ENCODE data around the gene ACTA2. TPM values are rescaled to one million over a fixed set of nuclear protein-coding genes. Genes with fewer than 3 reads are reported as not detected.

ACTA2 gene
- polyA plus RNA-seq, 3 donors from 2014 or later = 6.9 to 36.2 (median 12.6) TPM

DNA sequence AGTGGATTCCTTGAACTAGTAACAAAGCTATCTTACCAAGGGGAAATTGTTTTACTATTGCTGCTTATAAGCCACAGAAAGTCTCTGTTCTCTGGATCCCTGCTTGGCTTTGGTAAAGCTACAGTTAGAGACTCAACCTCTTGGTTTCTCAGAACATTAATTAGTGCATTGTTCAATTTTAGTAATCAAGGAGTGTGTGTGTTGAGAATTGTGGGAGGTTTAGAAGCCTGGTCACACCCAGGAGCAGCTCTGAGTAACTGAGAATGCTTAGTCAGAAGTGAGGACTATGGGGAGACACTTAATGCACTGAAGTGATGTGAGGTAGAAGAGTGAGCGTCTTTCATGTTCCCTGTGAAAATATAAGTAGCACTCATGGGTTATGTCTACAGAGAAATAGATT, 8.2 kb upstream of the ACTA2 start:
- no peak overlapping the region for H3K27ac Mint-ChIP-seq
- H3K36me3 Mint-ChIP-seq = no peaks in the 10 kb centered on the region
- DNase-seq = no peak
- peaks cover 15 to 24% of the 10 kb centered on the region in 2 donors for H3K4me1 Mint-ChIP-seq
- H3K4me3 Mint-ChIP-seq = no peak overlapping the region
- no peaks in the 10 kb centered on the region for H3K27me3 Mint-ChIP-seq (ENCODE audit: low read depth in 3 of 3)
- no peaks in the 10 kb centered on the region for H3K9me3 Mint-ChIP-seq

DNA sequence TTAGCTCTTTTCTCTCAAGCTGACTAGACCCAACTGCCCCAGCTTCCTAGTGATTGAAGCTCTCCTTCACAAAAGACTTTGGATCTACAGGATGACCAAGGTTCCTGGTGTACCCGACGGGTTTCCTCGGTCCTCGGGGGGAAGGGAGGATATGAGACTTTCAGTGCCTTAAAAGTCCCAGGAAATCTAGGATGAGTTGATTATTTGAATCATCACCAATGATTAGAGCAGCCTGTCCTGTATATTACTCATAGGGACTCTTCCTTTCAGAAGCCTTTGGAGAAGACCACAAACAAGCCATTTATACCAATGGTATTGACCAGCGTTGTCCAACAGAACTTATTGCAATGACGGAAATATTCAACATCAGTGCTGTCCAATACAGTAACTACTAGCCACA, 6.1 kb upstream of the ACTA2 start:
- DNase-seq = no peak
- no peaks in the 10 kb centered on the region for H3K27me3 Mint-ChIP-seq (ENCODE audit: low read depth in 3 of 3)
- H3K9me3 Mint-ChIP-seq = no peaks in the 10 kb centered on the region
- H3K36me3 Mint-ChIP-seq = no peaks in the 10 kb centered on the region
- H3K27ac Mint-ChIP-seq = no peak overlapping the region
- no peak overlapping the region for H3K4me3 Mint-ChIP-seq
- peaks cover 17 to 24% of the 10 kb centered on the region in 2 donors for H3K4me1 Mint-ChIP-seq

DNA sequence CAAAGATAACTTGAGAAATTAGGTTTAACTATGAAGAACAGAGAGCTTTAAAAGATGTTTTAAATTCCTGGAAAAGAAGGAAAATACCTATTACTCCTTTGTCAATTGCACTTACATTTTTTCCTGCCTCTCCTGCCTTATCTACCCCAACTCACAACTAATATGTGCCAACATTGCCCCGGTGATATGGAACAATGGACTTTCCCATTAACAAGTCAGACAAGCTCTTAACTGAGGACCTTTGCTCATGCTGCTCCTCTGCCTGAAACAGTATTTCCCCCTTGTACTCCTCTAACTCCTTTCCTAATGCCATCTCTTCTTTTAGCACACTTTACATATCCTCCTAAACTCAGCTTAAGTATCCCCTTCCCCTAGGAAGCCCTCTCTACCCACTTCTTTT, 4.8 kb upstream of the ACTA2 start:
- Mint-ChIP-seq H3K4me1 (peaks cover 15 to 18% of the 10 kb centered on the region in 2 donors), H3K27me3 (ENCODE audit: low read depth in 3 of 3) (peaks cover 0 to 2% (median 0%) of the 10 kb centered on the region in 3 donors), H3K27ac (peak overlapping the region in 1 of 6 donors; percentile 76), H3K9me3 (no peaks in the 10 kb centered on the region), H3K4me3 (no peak overlapping the region), H3K36me3 (no peaks in the 10 kb centered on the region)
- DNase-seq = no peak

DNA sequence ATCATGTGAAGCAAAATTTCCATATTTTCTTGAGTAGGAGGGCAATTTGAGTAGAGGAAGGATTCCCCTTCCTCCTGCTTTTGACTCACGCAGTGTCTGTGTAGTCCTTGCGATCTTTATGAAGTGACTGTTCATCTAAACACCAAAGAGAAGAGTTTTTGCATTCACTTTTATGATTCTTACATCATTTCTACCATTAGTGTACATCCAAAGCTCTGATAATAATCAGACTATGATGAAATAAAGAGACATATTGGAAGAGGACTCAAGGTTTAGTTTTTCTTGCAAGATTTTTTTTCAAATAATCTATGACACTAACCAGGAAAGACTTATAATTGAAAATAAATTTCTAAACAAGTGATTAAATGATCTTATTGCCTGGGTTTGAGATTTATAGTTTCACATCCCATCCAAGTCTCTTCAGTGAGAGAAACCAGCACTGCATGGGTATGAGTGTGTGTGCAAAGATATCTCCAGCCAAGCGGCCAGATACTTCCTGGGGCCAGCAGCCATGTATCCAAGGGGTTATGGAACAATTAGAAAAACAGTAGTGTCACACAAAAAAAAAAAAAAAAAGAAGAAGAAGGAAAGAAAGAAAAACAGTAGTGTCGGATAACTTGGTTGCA, 2.0 kb upstream of the ACTA2 start:
- peaks cover 0 to 2% of the 10 kb centered on the region in 2 donors for H3K4me1 Mint-ChIP-seq
- DNase-seq = no peak
- H3K4me3 Mint-ChIP-seq = no peak overlapping the region
- no peak overlapping the region for H3K27ac Mint-ChIP-seq
- H3K27me3 Mint-ChIP-seq (ENCODE audit: low read depth in 3 of 3) = peaks cover 0 to 2% (median 0%) of the 10 kb centered on the region in 3 donors
- peaks cover 0 to 5% (median 0%) of the 10 kb centered on the region in 3 donors for H3K36me3 Mint-ChIP-seq
- no peaks in the 10 kb centered on the region for H3K9me3 Mint-ChIP-seq

DNA sequence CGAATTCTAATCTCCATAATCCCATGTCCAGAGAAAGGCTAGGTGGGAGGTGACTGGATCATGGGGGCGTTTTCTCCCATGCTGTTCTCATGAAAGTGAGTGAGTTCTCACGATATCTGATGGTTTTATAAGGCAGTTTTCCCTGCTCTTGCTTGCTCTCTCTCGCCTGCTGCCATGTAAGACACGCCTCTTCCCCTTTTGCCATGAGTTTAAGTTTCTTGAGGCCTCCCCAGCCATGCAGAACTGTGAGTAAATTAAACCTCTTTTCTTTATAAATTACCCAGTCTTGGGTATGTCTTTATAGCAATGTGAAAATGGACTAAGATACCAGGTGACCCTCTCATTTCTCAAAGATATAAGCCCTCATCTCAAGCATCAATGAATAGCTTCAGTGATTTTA, 1.1 kb upstream of the ACTA2 start:
- Mint-ChIP-seq H3K4me1 (peaks cover 0 to 2% of the 10 kb centered on the region in 2 donors), H3K36me3 (peaks cover 0 to 5% (median 0%) of the 10 kb centered on the region in 3 donors), H3K27ac (no peak overlapping the region), H3K9me3 (no peaks in the 10 kb centered on the region), H3K4me3 (no peak overlapping the region), H3K27me3 (ENCODE audit: low read depth in 3 of 3) (peaks cover 0 to 2% (median 0%) of the 10 kb centered on the region in 3 donors)
- no peak for DNase-seq

DNA sequence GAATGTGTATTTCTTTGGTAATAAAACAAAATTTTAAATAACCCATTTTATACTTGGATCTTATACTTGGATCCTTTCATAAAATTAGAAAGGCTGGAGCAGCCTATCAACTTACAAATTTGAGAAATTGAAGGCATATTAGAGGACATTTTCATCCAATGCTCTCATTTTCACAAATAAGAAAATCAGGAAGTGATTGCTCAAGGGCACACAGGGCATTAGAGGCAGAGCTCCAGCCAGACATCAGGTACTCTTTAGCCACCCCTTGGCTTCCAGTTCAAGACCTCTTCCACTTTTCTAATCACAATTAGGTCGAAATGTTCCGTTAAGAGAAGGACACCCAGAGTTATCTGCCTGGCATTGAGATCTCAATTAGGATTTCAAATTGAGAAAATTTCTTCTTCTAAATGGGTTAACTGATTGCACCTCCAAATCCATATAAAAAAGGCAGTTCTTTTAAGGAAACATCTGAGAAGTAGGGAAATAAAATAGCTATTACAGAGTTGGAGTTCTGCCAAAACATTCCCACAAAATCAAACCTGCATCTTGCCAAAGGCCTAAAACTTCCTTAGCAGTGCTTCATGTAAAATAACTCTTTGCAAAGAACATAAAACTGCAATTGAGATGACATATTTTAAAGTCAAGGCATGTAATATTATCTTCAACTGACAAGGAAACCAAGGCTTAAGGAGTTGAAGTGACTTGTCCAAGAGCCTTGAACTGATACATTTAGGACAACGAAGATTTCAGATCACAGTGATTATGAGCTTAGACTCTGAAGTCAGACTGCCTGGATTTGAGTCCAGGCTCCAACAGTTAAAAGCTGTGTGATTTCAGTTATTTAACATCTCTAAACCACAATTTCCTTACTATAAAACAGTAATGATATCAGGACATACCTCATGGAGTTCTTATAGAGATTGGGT, 2.4 kb downstream of the ACTA2 start:
- no peak for DNase-seq
- Mint-ChIP-seq H3K4me3 (no peak overlapping the region), H3K4me1 (peaks cover 0 to 2% of the 10 kb centered on the region in 2 donors), H3K27me3 (ENCODE audit: low read depth in 3 of 3) (peaks cover 0 to 2% (median 0%) of the 10 kb centered on the region in 3 donors), H3K9me3 (no peaks in the 10 kb centered on the region), H3K27ac (no peak overlapping the region), H3K36me3 (peaks cover 0 to 9% (median 5%) of the 10 kb centered on the region in 3 donors)

DNA sequence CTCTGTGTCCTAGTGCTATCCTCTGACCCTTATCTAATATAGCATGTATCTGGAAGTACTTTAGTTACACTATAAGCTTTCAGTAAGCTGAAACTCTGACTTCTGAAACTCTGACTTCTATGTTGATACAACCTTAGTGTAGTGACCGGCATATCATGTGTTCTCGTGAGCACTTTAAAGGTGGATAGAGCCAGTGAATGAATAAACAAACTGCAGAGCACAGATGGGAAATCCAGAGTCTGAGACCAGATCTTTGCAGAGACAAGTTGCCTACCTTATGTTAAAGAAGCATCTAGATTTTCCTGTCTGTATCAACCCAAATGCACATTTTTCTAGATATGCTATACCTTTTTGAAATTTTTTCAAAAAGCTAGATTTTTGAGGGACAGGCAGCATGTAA, 3.5 kb downstream of the ACTA2 start:
- no peak overlapping the region for H3K4me3 Mint-ChIP-seq
- H3K9me3 Mint-ChIP-seq = no peaks in the 10 kb centered on the region
- H3K27ac Mint-ChIP-seq = no peak overlapping the region
- H3K36me3 Mint-ChIP-seq = peaks cover 0 to 9% (median 5%) of the 10 kb centered on the region in 3 donors
- H3K27me3 Mint-ChIP-seq (ENCODE audit: low read depth in 3 of 3) = peaks cover 0 to 2% (median 0%) of the 10 kb centered on the region in 3 donors
- H3K4me1 Mint-ChIP-seq = peaks cover 0 to 2% of the 10 kb centered on the region in 2 donors
- DNase-seq = no peak

DNA sequence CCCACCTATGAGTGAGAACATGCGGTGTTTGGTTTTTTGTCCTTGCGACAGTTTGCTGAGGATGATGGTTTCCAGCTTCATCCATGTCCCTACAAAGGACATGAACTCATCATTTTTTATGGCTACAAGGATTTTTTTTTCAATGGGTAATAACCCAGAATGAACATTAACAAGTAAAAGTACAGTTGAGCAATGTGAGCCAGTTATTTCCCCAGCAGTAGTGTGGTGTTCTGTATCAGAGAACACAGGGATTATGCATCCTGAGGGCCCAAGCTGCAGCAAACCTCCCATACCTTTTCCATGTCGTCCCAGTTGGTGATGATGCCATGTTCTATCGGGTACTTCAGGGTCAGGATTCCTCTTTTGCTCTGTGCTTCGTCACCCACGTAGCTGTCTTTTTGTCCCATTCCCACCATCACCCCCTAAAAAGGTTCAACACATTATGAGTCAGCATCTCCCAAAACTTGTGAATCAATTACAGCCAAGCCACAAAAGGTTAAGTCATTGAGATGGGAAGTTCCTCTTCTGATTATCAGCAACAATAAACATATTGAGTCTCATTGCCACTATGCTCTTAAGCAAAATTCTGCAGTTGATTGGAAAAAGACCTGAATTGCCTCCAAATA, 5.5 kb downstream of the ACTA2 start:
- Mint-ChIP-seq H3K4me1 (no peaks in the 10 kb centered on the region), H3K27me3 (ENCODE audit: low read depth in 3 of 3) (no peaks in the 10 kb centered on the region), H3K9me3 (no peaks in the 10 kb centered on the region), H3K27ac (no peak overlapping the region), H3K4me3 (no peak overlapping the region), H3K36me3 (peaks cover 0 to 12% (median 5%) of the 10 kb centered on the region in 3 donors)
- no peak for DNase-seq

DNA sequence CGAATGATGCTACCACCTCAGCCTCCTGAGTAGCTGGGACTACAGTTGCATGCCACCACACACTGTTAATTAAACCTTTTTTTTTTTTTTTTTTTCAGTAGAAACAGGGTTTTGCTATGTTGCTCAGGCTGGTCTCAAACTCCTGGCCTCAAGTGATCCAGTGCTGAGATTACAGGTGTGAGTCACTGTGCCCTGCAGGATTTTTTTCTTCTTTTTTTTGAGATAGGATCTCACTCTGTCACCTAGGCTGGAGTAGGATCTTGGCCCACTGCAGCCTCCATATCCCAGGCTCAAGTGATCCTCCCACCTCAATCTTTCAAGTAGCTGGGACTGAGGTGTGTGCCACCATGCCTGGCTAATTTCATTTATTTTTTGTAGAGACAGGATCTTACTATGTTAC, 6.4 kb downstream of the ACTA2 start:
- H3K4me1 Mint-ChIP-seq = no peaks in the 10 kb centered on the region
- no peaks in the 10 kb centered on the region for H3K9me3 Mint-ChIP-seq
- H3K27ac Mint-ChIP-seq = no peak overlapping the region
- H3K4me3 Mint-ChIP-seq = no peak overlapping the region
- no peaks in the 10 kb centered on the region for H3K27me3 Mint-ChIP-seq (ENCODE audit: low read depth in 3 of 3)
- DNase-seq = no peak
- peaks cover 1 to 12% (median 4%) of the 10 kb centered on the region in 3 donors for H3K36me3 Mint-ChIP-seq

DNA sequence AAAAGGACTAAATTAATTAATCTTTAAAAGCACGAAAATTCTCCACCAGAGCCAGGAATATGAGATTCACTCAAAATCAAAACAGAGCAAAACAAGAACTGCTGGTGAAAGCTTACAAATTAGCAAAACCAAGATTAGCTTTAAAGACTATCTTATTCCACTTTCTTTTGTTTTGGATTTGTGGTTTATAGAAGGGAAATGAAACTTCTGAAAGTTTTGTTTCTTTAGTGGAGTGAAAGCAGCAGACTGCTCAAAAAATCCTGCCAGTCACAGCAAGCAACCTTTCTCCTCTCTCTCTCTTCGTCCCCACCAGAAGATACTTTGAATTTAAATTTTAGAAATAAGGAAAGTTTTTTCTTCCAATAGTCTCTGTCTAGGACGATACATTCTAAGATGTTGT, 7.8 kb downstream of the ACTA2 start:
- no peak overlapping the region for H3K4me3 Mint-ChIP-seq
- peaks cover 3 to 12% (median 4%) of the 10 kb centered on the region in 3 donors for H3K36me3 Mint-ChIP-seq
- DNase-seq = no peak

DNA sequence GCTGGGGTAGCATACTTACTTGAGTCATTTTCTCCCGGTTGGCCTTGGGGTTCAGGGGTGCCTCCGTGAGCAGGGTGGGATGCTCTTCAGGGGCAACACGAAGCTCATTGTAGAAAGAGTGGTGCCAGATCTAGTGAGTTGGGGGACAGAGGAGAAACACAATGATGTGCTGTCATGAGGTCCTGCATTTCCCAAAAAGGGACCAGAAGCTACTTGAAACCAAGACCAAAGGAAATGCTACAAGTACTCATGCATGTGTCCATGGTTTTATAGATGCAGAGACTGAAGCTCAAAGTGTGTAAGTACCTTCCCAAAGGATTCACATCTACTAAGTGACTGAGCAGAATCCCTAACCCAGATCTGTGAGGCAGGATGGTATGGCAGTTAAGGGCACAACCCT, 8.8 kb downstream of the ACTA2 start:
- no peaks in the 10 kb centered on the region for H3K4me1 Mint-ChIP-seq
- no peaks in the 10 kb centered on the region for H3K9me3 Mint-ChIP-seq
- peaks cover 3 to 12% (median 8%) of the 10 kb centered on the region in 3 donors for H3K36me3 Mint-ChIP-seq
- no peaks in the 10 kb centered on the region for H3K27me3 Mint-ChIP-seq (ENCODE audit: low read depth in 3 of 3)
- H3K27ac Mint-ChIP-seq = peak overlapping the region in 2 of 6 donors; percentile 12 to 36
- no peak for DNase-seq
- H3K4me3 Mint-ChIP-seq = no peak overlapping the region

More for the DNA sequence above, 7.8 kb downstream of the ACTA2 start:
- Mint-ChIP-seq H3K9me3 (no peaks in the 10 kb centered on the region), H3K27me3 (ENCODE audit: low read depth in 3 of 3) (no peaks in the 10 kb centered on the region), H3K4me1 (no peaks in the 10 kb centered on the region), H3K27ac (no peak overlapping the region)

DNA sequence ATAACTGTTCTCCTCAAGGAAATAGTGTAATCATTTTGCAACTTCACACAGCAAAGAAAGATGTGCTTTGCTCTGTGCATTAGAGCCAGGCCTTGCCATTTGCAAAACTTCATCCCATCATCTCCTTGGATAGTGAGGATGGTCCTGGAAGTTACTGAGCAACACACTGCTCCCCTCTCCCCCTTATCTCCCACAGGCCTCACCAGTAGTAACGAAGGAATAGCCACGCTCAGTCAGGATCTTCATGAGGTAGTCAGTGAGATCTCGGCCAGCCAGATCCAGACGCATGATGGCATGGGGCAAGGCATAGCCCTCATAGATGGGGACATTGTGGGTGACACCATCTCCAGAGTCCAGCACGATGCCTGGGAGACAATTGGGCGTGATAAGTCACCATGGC, 11.5 kb downstream of the ACTA2 start:
- H3K36me3 Mint-ChIP-seq = peaks cover 3 to 16% (median 7%) of the 10 kb centered on the region in 3 donors
- no peaks in the 10 kb centered on the region for H3K27me3 Mint-ChIP-seq (ENCODE audit: low read depth in 3 of 3)
- H3K27ac Mint-ChIP-seq = no peak overlapping the region
- no peaks in the 10 kb centered on the region for H3K9me3 Mint-ChIP-seq
- no peaks in the 10 kb centered on the region for H3K4me1 Mint-ChIP-seq
- no peak for DNase-seq
- H3K4me3 Mint-ChIP-seq = no peak overlapping the region

DNA sequence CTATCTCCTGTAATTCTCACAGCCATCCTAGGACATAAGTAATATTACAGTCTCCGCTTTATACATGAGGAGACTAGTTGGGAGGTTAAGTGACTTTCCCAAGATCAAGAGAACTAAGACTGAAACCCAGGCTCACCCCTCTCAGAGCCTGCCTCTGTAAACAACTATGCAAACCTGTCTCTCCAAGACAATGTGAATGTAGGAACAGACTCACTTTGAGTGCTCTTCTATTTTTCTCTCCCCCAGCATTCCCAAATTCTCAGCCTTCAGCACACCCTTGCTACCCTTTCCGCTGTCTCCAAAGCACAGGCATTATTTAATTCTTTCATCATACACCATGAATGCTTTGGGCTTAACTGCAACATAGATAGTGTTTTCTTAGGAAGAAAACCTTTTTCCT, 13.6 kb downstream of the ACTA2 start:
- Mint-ChIP-seq H3K36me3 (peaks cover 3 to 16% (median 7%) of the 10 kb centered on the region in 3 donors), H3K27ac (no peak overlapping the region), H3K4me1 (peaks cover 10 to 12% of the 10 kb centered on the region in 2 donors), H3K27me3 (ENCODE audit: low read depth in 3 of 3) (peaks cover 0 to 2% (median 0%) of the 10 kb centered on the region in 3 donors), H3K4me3 (no peak overlapping the region), H3K9me3 (no peaks in the 10 kb centered on the region)
- no peak for DNase-seq

DNA sequence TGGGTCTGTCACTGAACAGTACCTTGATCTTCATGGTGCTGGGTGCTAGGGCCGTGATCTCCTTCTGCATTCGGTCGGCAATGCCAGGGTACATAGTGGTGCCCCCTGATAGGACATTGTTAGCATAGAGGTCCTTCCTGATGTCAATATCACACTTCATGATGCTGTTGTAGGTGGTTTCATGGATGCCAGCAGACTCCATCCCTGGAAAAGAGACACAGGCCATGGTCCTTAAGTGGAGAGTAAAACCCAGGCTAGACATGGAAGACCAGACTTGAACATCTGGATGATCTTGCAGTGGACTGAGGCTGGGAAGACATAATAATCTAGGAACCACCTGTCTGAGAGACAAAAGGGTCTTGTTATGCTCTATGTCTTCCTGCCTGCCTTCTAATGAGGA, 14.5 kb downstream of the ACTA2 start:
- DNase-seq = no peak
- peaks cover 0 to 16% (median 7%) of the 10 kb centered on the region in 3 donors for H3K36me3 Mint-ChIP-seq
- no peaks in the 10 kb centered on the region for H3K9me3 Mint-ChIP-seq
- H3K27ac Mint-ChIP-seq = no peak overlapping the region
- no peak overlapping the region for H3K4me3 Mint-ChIP-seq
- H3K4me1 Mint-ChIP-seq = peaks cover 10 to 12% of the 10 kb centered on the region in 2 donors
- H3K27me3 Mint-ChIP-seq (ENCODE audit: low read depth in 3 of 3) = peaks cover 0 to 2% (median 0%) of the 10 kb centered on the region in 3 donors
